ENCODE measurements around the gene VAV3. TPM values are rescaled to one million over a fixed set of nuclear protein-coding genes. Genes with fewer than 3 reads are reported as not detected.
"Not testable (repeated sequence)": the region's sequence is repeated elsewhere in the genome, so short reads cannot be mapped to it uniquely, and the experiment has no call there.

Gene VAV3
- 1.4 and 1.8 TPM in 2 replicates for total RNA-seq
- 0.24 TPM for polyA plus RNA-seq (2012)

- DNase-seq (ENCODE audit: low read depth) = peak; percentile 86
Observed at GRCh38 chr1:107965110-107965991, at the start of gene VAV3. VAV3 (minus strand) TSS chr1:107965180; CDS start chr1:107964869, 311 bp downstream.

GRCh38 chr1:108012553-108012952 lies 47.6 kb upstream of the VAV3 start:
- no peak for DNase-seq (ENCODE audit: low read depth)

- no peak for DNase-seq (ENCODE audit: low read depth)
Observed at GRCh38 chr1:108011295-108011694, 46.3 kb upstream of the VAV3 start.

- no peak for DNase-seq (ENCODE audit: low read depth)
Observed at GRCh38 chr1:108010581-108010980, 45.6 kb upstream of the VAV3 start.

GRCh38 chr1:108009603-108010195 lies 44.7 kb upstream of the VAV3 start:
- no peak for DNase-seq (ENCODE audit: low read depth)

- DNase-seq (ENCODE audit: low read depth) = no peak
Observed at GRCh38 chr1:108007531-108007930, 42.6 kb upstream of the VAV3 start.

GRCh38 chr1:108007070-108007469 lies 42.1 kb upstream of the VAV3 start:
- no peak for DNase-seq (ENCODE audit: low read depth)

GRCh38 chr1:108004919-108005318 lies 39.9 kb upstream of the VAV3 start:
- not testable (repeated sequence) for DNase-seq (ENCODE audit: low read depth)

- peak; percentile 65 for DNase-seq (ENCODE audit: low read depth)
Observed at GRCh38 chr1:108000620-108001111, 35.7 kb upstream of the VAV3 start.

- no peak for DNase-seq (ENCODE audit: low read depth)
Observed at GRCh38 chr1:108000184-108000583, 35.2 kb upstream of the VAV3 start.

- DNase-seq (ENCODE audit: low read depth) = no peak
Observed at GRCh38 chr1:107997866-107998265, 32.9 kb upstream of the VAV3 start.

GRCh38 chr1:107993920-107994319 lies 28.9 kb upstream of the VAV3 start:
- DNase-seq (ENCODE audit: low read depth) = no peak

GRCh38 chr1:107992347-107992746 lies 27.4 kb upstream of the VAV3 start:
- no peak for DNase-seq (ENCODE audit: low read depth)

- peak; percentile 84 for DNase-seq (ENCODE audit: low read depth)
Observed at GRCh38 chr1:107991371-107992066, 26.5 kb upstream of the VAV3 start.

- DNase-seq (ENCODE audit: low read depth) = no peak
Observed at GRCh38 chr1:107990606-107991005, 25.6 kb upstream of the VAV3 start.

- no peak for DNase-seq (ENCODE audit: low read depth)
Observed at GRCh38 chr1:107981277-107981676, 16.3 kb upstream of the VAV3 start.

- no peak for DNase-seq (ENCODE audit: low read depth)
Observed at GRCh38 chr1:107979926-107980325, 14.9 kb upstream of the VAV3 start.

GRCh38 chr1:107979088-107979487 lies 14.1 kb upstream of the VAV3 start:
- DNase-seq (ENCODE audit: low read depth) = no peak

- peak; percentile 43 for DNase-seq (ENCODE audit: low read depth)
Observed at GRCh38 chr1:107976836-107977235, 11.9 kb upstream of the VAV3 start.

- DNase-seq (ENCODE audit: low read depth) = peak; percentile 17
Observed at GRCh38 chr1:107976431-107976830, 11.5 kb upstream of the VAV3 start.

- peak; percentile 15 for DNase-seq (ENCODE audit: low read depth)
Observed at GRCh38 chr1:107975851-107976250, 10.9 kb upstream of the VAV3 start.

- no peak for DNase-seq (ENCODE audit: low read depth)
Observed at GRCh38 chr1:107974090-107974489, 9.1 kb upstream of the VAV3 start.
